GM19099 (cell line): ENCODE measurements around the gene SEPTIN3.

Source experiments
- POLR2A ChIP-seq: IDR thresholded peaks from 3 replicates; pipeline ENCODE4 v1.6.1; 2011; ENCODE audit warnings: low read depth; ENCODE audit not compliant: insufficient read length; ENCODE audit errors: extremely low read depth

Gene SEPTIN3

DNA sequence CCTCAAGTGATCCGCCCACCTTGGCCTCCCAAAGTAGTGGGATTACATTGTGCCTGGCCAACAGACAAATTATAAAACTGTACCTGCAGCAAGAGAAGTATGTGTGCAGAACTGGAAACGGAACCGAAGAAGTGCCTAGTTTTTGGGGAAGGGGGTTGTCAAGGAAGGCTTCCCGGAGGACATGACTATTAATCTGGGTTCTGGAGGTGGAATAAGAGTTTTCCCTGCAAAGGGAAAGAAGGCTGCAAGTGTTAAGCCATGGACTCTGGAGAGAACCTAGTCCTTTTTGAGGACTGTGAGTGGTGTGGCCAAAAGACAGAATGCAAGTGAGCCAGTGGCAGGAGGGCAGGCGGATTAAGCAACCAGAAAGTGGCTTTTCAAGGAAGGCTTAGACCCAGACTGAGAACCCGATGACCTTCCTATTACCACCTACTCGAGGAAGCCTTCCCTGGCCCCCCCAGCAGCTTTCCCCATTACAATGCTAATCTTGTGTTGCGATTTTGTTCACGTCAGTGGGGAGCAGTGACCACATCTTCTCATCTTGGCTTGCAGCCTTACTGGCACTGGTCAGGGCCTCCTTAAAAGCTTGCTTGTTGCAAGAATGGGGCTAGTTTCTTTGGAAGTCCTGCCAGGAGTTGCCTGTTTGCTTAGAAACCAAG, 5.7 kb upstream of the SEPTIN3 start:
- no peak for TF ChIP-seq POLR2A

DNA sequence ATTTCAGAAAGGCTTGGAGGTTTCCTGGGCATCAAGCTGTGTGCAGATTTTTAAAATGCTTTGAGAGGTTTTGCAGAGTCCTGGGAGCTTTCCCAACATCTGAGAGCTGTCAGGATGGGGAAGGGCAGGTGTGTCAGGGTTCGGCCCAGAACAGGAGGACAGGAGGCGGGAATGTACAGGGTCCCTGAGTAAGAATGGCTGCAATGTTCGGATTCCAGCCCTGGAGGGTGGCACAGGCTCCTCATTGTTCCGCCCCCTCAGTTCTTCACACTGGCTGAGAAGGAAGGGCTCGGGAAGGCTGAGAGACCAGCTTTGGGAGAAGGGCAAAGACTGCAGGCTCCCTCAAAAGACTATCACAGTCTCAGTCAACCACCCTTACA, 5.1 kb upstream of the SEPTIN3 start:
- no peak for TF ChIP-seq POLR2A

DNA sequence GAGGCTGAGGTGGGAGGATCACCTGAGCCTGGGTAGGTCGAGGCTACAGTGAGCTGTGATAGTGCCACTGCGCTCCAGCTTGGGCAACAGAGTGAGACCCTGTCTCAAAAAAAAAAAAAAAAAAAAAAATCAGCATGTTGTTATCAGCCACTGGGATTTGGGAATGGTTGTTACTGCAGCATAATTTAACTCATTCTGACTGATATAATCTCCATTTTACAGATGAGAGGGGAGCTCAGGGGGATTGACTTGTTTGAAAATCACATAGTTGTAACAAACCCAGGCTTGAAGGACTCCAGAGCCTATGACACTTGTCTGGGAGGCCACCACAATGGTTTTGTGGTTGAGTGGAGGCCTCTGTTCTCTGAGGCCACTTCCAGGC, 3.0 kb upstream of the SEPTIN3 start:
- TF ChIP-seq POLR2A, result no peak

DNA sequence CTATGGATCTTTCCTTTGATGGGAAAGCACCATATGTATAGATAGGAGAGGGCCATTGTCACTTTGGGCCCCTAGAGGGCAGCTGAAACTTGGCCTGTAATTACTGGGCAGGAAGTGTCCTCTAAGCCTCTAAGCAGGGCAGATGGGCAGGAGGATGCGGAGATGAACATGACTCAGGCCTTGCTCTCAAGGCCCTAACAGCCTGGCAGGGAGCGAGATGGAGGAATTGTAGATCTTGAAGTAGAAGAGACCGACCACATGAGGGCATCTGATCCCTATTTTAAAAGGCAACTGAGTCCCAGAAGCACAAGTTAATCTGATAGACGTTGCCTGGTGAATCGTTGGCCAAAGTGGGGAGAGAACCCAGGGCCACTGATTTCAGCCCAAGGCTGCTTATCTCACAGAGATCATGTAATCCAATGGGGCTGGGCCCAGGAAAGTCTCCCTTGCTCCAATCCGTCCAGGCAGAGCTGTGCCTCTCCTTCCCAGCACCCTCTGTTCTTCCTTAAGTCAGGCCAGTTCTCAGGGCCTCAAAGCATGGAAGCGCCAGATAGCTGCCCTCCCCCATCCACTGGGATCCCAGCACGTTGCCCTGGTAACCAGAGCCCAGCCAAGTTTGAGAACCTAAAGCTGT, 2.5 kb upstream of the SEPTIN3 start:
- no peak for TF ChIP-seq POLR2A

DNA sequence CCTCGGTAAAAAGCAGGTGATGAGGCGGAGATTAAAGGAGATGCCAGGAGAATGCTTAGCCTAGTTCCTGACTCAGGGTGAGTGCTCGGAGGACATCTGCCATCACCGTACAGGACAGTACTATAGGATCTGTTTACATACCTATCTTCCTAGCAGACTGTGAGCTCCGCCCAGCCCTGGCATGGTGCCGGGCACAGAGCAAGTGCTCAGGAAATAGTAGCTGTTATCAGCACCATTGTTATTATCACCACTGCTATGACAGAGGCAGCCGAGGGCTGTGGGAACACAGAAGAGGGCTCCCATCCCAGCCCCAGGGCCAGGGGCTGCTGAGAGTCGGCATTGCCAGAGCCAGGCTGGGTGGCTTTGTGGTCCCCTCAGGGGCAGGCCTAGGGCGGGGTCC, 642 bp upstream of the SEPTIN3 start:
- TF ChIP-seq POLR2A, result no peak

DNA sequence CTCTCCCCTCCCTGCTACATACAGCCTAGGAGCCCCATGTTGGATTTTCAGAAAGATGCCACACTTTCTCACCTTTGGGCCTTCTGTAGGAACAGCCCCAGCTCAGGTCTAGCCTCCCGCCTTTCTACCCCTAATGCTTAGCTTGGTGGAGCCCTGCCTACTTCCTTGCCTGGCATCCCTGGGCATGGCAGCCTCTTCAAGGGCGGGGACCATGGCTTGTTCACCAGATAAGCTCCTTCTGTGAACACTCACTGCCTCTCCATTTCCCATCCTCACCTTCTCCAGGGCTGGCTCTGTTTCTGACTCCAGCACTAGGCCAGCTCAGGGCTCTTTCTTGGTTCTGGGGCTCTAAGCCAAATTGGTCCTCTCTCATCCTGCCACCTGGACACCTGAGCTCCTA, 1.4 kb downstream of the SEPTIN3 start:
- no peak for TF ChIP-seq POLR2A

DNA sequence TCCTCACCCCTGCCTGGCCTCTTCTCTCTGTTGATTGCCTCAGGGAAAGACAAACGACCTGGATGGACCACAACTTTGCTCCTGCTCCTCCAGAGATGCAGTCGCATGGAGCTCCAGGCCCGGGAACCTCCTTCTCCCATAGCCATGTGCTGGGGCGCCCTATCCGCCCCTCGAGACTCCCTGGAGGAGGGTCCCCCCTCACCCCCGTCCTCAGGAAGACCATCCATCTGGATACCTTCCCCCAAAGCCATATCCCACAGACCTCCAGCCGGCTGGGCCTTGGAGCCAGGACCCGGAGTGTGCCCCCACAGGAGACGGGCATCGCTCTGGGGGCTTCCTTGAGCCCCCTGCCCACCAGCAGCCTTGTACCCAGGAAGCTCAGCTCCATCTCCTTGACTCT, 2.2 kb downstream of the SEPTIN3 start:
- no peak for TF ChIP-seq POLR2A

DNA sequence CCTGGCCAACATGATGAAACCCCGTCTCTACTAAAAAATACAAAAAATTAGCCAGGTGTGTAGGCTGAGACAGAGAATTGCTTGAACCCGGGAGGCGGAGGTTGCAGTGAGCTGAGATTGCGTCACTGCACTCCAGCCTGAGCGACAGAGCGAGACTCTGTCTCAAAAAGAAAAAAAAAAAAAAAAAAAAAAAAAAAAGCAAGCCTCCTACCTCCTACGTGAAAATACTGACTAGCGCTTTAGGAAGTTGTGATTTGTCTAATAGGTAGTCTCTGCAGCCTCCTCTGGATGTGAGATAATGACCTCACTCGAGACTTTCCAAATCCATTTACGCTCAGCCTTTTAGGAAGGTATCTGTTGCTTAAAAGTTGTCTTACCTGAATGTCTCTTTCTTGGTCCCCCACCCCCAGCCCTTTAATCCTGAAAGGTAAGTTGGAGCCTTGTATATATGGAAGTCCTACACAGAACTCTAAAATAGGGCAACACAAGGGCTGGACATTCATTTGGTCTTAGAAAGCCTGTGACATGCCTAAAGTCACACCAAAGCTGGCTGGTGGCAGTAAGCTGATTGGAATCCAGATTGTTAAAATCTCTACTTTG, 5.5 kb downstream of the SEPTIN3 start:
- no peak for TF ChIP-seq POLR2A

DNA sequence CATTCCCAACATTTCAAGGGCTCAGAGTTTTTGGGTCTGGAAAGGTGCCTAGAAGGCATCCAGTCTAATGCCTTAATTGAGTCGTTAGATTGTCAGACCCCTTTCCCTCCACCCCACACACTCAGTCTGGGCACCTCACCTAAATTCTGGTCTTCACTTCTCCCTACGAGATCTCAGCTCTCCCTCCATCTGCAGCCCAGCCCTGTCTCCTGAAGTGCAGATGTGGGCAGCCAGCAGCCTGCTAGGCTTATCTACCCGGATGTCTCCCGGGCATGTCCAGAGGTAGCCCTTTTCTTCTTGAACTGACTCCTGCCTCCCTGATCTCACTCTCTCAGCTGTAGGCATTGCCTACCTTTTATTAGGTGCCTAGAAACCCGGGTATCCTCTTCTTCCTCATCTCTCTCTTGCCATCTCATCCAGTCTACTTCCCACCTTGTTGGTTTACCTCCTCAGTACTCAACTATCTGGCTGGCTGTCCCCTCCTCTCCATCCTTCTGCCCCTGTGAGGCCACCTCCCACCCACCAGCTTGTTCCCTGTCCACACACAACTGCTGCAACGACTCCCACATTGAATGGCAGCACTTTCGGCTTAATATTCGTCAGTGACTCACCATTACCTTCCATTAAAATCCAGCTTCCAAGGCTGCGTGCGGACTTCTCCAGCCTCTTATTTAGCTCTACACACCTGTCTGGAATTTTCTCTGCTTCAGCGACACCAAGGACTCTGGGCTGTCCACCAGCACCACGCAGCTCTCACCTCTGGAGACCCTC, 6.2 kb downstream of the SEPTIN3 start:
- TF ChIP-seq POLR2A, result no peak

DNA sequence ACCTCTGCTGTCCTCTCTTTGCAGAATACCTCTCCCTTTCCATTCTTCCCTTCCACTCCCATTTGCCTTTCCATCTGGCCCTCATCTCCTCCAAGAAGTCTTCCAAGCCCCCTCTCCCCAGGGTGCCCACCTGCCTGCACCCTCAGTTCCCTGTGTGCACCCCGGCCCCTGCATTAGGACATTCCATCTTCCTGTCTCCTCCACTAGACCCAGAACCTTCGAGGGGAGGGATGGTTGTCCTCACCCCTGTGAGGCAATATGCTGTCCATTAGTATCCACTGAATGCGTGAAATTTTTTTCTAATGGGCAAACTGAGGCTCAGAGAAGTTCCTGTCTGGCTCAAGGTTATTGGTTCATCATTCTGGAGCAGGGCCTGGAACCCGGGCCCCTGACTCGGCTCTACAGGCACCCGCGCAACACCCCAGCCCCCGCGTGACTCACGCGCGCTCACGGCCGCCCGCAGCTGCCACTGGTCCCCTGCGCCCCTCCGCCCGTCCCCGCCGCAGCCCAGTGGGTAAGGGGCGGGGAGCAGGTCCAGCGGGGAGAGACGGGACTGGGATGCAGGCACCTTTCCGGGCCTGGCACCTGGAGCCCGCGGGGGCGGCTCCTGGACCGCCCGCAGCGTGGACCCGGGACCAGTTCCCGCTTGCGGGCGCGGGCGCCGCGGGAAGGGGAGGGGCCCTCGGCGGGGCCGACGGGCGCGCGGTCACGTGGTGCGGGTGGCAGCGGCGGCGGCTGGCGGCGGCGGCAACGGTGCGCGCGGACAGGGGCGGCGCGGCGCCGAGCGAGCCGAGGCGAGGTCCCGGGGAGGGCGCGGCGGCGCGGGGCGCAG, 7.0 kb downstream of the SEPTIN3 start:
- no peak for TF ChIP-seq POLR2A

DNA sequence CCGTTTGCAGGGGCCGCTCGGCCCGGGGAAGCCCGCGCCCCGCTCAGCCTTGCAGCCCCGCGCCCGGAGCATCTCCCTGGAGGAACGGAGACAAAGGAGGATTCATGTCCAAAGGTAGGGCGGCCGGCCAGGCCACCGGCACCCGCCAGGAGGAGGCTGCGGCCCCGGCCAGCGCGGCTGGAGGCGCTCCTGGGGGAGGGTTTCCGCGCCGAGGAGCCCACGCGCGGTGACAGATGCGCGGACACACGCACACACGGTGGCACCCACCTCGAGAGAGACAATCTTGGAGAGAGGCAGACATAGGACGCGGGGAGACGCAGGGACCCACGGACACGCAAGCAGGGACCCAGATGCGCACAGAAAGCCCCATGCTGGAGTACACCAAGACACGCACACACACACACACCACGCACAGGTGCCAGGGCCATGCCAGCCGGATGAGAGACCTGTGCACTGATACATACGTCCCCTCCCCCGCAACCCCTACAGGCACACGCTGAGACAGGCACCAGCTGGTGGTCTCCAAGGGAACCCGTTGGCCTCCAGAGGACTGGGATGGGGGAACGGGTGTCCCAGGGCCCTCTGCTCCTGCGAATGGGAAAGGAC, 7.8 kb downstream of the SEPTIN3 start:
- no peak for TF ChIP-seq POLR2A

DNA sequence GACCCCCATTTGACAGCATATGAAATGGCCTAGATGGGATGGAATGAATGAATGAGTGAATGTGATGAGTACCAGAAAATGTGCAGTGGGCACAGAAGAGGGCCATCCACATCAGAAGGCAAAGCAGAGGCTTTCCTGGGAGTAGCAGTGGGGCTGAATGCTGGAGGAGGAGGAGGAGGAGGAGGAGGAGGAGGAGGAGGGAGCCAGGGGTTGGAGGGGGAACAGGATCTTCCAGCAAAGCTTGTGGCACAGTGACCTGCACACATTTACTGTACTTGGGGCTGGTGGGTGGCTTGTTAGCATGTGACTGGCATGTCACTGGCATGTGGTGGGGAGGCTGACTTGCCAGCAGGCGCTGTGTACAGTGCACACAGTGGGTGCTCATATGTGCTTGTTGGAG, 9.5 kb downstream of the SEPTIN3 start:
- TF ChIP-seq POLR2A, result no peak

DNA sequence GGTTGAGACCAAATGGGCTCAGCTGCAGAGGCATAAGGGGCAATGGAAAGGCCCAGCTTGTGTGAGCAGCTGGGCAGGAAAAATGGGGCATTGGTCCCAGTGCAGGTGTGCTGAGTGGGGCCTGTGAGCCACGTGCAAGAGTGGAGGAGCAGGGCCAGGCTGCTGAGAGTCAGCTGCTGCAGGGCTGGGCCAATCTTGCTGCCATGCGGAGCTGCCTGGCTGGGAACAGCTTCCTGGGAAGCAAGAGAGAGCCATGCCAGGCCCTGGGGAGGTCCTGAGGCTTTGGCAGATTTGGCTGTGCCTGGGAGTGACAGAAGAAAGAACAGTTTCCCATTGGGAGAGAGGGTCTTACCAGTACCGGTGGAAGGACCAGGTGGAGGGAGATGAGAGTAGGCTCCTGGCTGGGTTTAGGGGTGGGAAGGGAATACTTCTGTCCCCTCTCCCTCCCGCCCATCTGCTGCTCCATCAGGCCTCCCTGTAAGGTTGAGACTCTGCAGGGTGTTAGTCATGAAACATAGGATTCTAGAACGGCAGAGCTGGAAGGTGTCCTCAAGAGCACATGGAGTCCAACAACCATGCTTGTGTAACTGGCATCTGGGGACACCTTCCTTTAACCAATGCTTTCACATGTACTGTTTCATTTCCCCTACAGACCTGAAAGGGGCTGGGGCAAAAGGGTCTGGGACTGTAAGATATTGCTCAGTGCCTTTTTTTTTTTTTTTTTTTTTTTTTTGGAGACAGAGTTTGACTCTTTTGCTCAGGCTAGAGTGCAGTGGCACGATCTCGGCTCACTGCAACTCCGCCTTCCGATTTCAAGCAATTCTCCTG, 10.4 kb downstream of the SEPTIN3 start:
- TF ChIP-seq POLR2A, result no peak

DNA sequence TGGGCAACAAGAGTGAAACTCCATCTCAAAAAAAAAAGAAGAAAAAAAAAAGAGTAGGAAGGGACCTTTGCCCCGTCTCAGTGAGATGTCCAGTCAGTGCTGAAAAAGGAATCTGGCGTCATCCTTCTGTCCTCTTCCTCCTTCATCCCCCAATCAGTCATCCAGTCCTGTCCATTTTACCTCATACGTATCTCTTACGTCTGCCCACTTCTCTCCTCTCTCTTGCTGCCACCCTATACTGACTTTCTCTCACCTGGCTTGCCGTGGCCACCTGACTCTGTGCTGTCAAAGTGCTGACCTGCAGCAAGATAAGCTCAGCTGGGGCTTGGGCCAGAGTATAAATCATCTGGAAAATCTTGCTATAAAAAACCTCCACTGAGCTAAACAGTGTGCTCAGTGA, 13.6 kb downstream of the SEPTIN3 start:
- no peak for TF ChIP-seq POLR2A
